ENCODE data around the gene PNPT1. TPM values are rescaled to one million over a fixed set of nuclear protein-coding genes. Genes with fewer than 3 reads are reported as not detected.

PNPT1 gene
- total RNA-seq, 4 donors from 2014 or later: 5.6 to 10.4 (median 8.9) TPM

GRCh38 chr2:55585451-55586080, 108.1 kb downstream of the PNPT1 start:
- H3K4me3 ChIP-seq (ENCODE audit: low read depth, poor library complexity, severe bottlenecking): no peak overlapping the region
- DNase-seq (ENCODE audit: low spot score in 2 of 2): no peak
- WGBS, 2 donors: 70 to 73% methylated on average over 2 of the region's 2 CpGs
- no peak for TF ChIP-seq POLR2A (IDR thresholded peaks at IDR 0.05)
- TF ChIP-seq CTCF (IDR thresholded peaks at IDR 0.05): no peak
- intact Hi-C loops (cut with DNase I; ENCODE audit: low total_unique reads): no loop called here

Other genes with a start within 250 kb of the PNPT1 start
- 10 to 100 TPM; 10.3 to 17.4 (median 14.8) TPM for gene CFAP36, start 174.1 kb downstream of the PNPT1 start, total RNA-seq
- 10 to 100 TPM; 46.8 to 57.8 (median 48.8) TPM for gene PPP4R3B, start 76.2 kb downstream of the PNPT1 start, total RNA-seq
- 100 to 1,000 TPM in 2 of 4 donors, 10 to 100 TPM in 2; 86.2 to 113 (median 98.9) TPM for gene EFEMP1, start 229.9 kb upstream of the PNPT1 start, total RNA-seq